NCI-H1694 treated with DMSO at 0.1 percent for 48 hours (cell line): ENCODE measurements around the gene HAVCR2.

Experiments used
- DNase-seq: peaks from one replicate; lab custom pipeline; 2025; lab: John Stamatoyannopoulos, UW

HAVCR2 gene

GRCh38 chr5:157108976-157109375 is at the start of gene HAVCR2:
Gene HAVCR2 (minus strand): TSS chr5:157109044. CDS start chr5:157108983, 61 bp downstream.
- no peak for DNase-seq

GRCh38 chr5:157157293-157157891 is 48.5 kb upstream of the HAVCR2 start:
- DNase-seq = no peak

- DNase-seq = no peak
Observed at GRCh38 chr5:157155297-157155696, 46.5 kb upstream of the HAVCR2 start.

GRCh38 chr5:157150995-157151394 is 42.2 kb upstream of the HAVCR2 start:
- DNase-seq = no peak

GRCh38 chr5:157148734-157149615 is 40.1 kb upstream of the HAVCR2 start:
- DNase-seq = peak; percentile 50

GRCh38 chr5:157143127-157143971 is 34.5 kb upstream of the HAVCR2 start:
- DNase-seq = peak; percentile 54

GRCh38 chr5:157142317-157143126 is 33.7 kb upstream of the HAVCR2 start, which contains the start of gene MED7:
Gene MED7 (minus strand): TSS chr5:157142865. CDS start chr5:157139431, 3,434 bp downstream.
- DNase-seq = peak; percentile 97

- no peak for DNase-seq
Observed at GRCh38 chr5:157137691-157138090, 28.8 kb upstream of the HAVCR2 start.

GRCh38 chr5:157132281-157132612 is 23.4 kb upstream of the HAVCR2 start:
- no peak for DNase-seq

GRCh38 chr5:157130925-157131324 is 22.1 kb upstream of the HAVCR2 start:
- no peak for DNase-seq

- no peak for DNase-seq
Observed at GRCh38 chr5:157121709-157122108, 12.9 kb upstream of the HAVCR2 start.

GRCh38 chr5:157120102-157120501 is 11.3 kb upstream of the HAVCR2 start:
- DNase-seq = no peak

GRCh38 chr5:157116483-157116954 is 7.7 kb upstream of the HAVCR2 start:
- no peak for DNase-seq

- no peak for DNase-seq
Observed at GRCh38 chr5:157115502-157115901, 6.7 kb upstream of the HAVCR2 start.

- DNase-seq = no peak
Observed at GRCh38 chr5:157115012-157115411, 6.2 kb upstream of the HAVCR2 start.

GRCh38 chr5:157113002-157113401 is 4.2 kb upstream of the HAVCR2 start:
- DNase-seq = no peak

- no peak for DNase-seq
Observed at GRCh38 chr5:157109744-157110143, 900 bp upstream of the HAVCR2 start.

- DNase-seq = no peak
Observed at GRCh38 chr5:157107508-157107907, 1.3 kb downstream of the HAVCR2 start.

GRCh38 chr5:157106630-157107461 is 2.0 kb downstream of the HAVCR2 start:
- no peak for DNase-seq

- DNase-seq = peak; percentile 0
Observed at GRCh38 chr5:157100140-157100679, 8.6 kb downstream of the HAVCR2 start.
